Measurements from ENCODE around the gene WDFY4. TPM values are rescaled to one million over a fixed set of nuclear protein-coding genes. Genes with fewer than 3 reads are reported as not detected.

The WDFY4 gene
- total and polyA plus RNA-seq, 2 of the 13 experiments (the other 11 are each of a cell fraction or from before 2014, with no cell fraction given): not detected

DNA sequence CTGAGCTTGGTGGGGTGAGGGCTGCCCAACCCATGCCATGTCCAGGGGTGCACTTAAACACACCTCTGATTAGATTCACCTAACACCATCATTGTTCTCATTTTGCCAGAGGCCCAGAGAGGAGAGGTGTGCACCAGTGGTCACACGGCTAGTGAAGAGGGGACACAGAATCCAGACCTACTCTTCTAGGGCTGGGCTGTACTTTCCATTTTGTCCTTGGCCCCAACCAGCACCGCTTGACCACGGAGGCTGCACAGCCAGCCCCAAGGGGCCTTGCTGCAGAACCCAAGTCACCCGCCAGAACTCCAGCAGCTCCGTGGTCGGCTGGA, 246 bp upstream of the WDFY4 start:
- CTCF ChIA-PET (ENCODE audit: low intra/inter-chr PET ratio, low total read pairs): no interaction called here
- no peak overlapping the region for H3K4me2 ChIP-seq (ENCODE audit: low read depth, low read length)
- POLR2A ChIA-PET: no interaction called here
- no peaks in the 10 kb centered on the region for H4K20me1 ChIP-seq (ENCODE audit: insufficient read depth, low read length)
- no TSS peak for BruUV-seq (replicated peaks)
- FAIRE-seq: no peak
- no peak for DNase-seq (ENCODE audit: low spot score)
- no peaks in the 10 kb centered on the region for H3K79me2 ChIP-seq (ENCODE audit: insufficient read depth, low read length)
- 0% methylated on average over 1 of the region's 6 CpGs for WGBS (ENCODE audit: low lambda C conversion rate)
- no peak for TF ChIP-seq FOSL2 (CRISPR knock-in tag; IDR thresholded peaks at IDR 0.05)
- no peak for TF ChIP-seq XBP1 (CRISPR knock-in tag; IDR thresholded peaks at IDR 0.05)
- no peak for TF ChIP-seq RBM39 (IDR thresholded peaks at IDR 0.05; ENCODE audit: low read depth, low read length, poor library complexity, severe bottlenecking)
- no peak for ATAC-seq
- H3K9me3 ChIP-seq (ENCODE audit: low read length): no peaks in the 10 kb centered on the region
- H3K27me3 ChIP-seq (ENCODE audit: control insufficient read depth in 1 of 2, insufficient read depth in 2 of 2, low read length in 2 of 2): peaks cover 0 to 8% of the 10 kb centered on the region in 2 experiments; a peak in 1 of 5 replicates
- no peaks in the 10 kb centered on the region for H3K4me1 ChIP-seq (ENCODE audit: insufficient read depth, low read length)
- no peak overlapping the region for H3K27ac ChIP-seq (ENCODE audit: extremely low read length, insufficient read depth, low read length)
- H2AFZ ChIP-seq (ENCODE audit: low read length): no peak overlapping the region
- in situ Hi-C loops (cut with HindIII; ENCODE audit: extremely low pct_ligation_motif_present, low pct_unique_long_range_greater_than_20kb): no loop called here
- H3K9ac ChIP-seq (ENCODE audit: insufficient read depth, low read depth, low read length): no peak overlapping the region
- no peak overlapping the region for H3K4me3 ChIP-seq (replicated peaks in 1 of 3; ENCODE audit: insufficient read depth in 1 of 3, low read depth in 2 of 3, low read length in 3 of 3)
- H3K36me3 ChIP-seq (replicated peaks in 1 of 2; ENCODE audit: control insufficient read depth in 1 of 2, insufficient read depth in 2 of 2, low read length in 2 of 2): no peaks in the 10 kb centered on the region
- intact Hi-C loops (cut with micrococcal nuclease; ENCODE audit: unreplicated experiment): no loop called here

DNA sequence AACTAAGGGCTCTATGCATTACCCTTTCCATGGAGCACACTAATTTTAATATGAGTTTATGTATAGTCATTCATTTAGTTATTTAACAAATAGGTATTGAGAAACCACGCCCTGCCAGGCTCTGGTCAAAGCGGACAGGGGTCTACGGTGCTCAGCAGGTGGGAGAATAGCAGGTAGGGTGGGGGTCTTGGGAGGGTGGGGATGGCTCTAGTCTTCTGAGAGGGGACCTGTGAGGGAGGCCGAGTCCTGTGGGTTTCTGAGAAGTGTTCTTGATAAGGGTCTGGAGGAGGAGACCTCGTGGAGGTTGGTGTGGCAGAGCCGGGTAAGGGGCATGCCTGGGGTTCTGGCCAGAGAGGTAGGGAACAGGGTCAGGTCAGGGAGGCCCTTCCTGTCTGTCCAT, 1.1 kb downstream of the WDFY4 start:
- peaks cover 0 to 8% of the 10 kb centered on the region in 2 experiments; a peak in 1 of 5 replicates for H3K27me3 ChIP-seq (ENCODE audit: control insufficient read depth in 1 of 2, insufficient read depth in 2 of 2, low read length in 2 of 2)
- no peaks in the 10 kb centered on the region for H4K20me1 ChIP-seq (ENCODE audit: insufficient read depth, low read length)
- H2AFZ ChIP-seq (ENCODE audit: low read length): no peak overlapping the region
- no peak overlapping the region for H3K4me2 ChIP-seq (ENCODE audit: low read depth, low read length)
- H3K9ac ChIP-seq (ENCODE audit: insufficient read depth, low read depth, low read length): no peak overlapping the region
- DNase-seq (ENCODE audit: low spot score) (no peak), FAIRE-seq (no peak), ATAC-seq (no peak)
- H3K4me3 ChIP-seq (replicated peaks in 1 of 3; ENCODE audit: insufficient read depth in 1 of 3, low read depth in 2 of 3, low read length in 3 of 3): no peak overlapping the region
- CTCF ChIA-PET (ENCODE audit: low intra/inter-chr PET ratio, low total read pairs): no interaction called here
- POLR2A ChIA-PET: no interaction called here
- no peaks in the 10 kb centered on the region for H3K79me2 ChIP-seq (ENCODE audit: insufficient read depth, low read length)
- intact Hi-C loops (cut with micrococcal nuclease; ENCODE audit: unreplicated experiment): no loop called here
- H3K4me1 ChIP-seq (ENCODE audit: insufficient read depth, low read length): no peaks in the 10 kb centered on the region
- H3K27ac ChIP-seq (ENCODE audit: extremely low read length, insufficient read depth, low read length): no peak overlapping the region
- in situ Hi-C loops (cut with HindIII; ENCODE audit: extremely low pct_ligation_motif_present, low pct_unique_long_range_greater_than_20kb): no loop called here
- WGBS (ENCODE audit: low lambda C conversion rate): 14% methylated on average over 6 of the region's 6 CpGs
- no peaks in the 10 kb centered on the region for H3K9me3 ChIP-seq (ENCODE audit: low read length)
- no peaks in the 10 kb centered on the region for H3K36me3 ChIP-seq (replicated peaks in 1 of 2; ENCODE audit: control insufficient read depth in 1 of 2, insufficient read depth in 2 of 2, low read length in 2 of 2)
- no TSS peak for BruUV-seq (replicated peaks)
- no peak for TF ChIP-seq SKI (IDR thresholded peaks at IDR 0.05; ENCODE audit: partially characterized antibody)
- TF ChIP-seq, protein P1, sequence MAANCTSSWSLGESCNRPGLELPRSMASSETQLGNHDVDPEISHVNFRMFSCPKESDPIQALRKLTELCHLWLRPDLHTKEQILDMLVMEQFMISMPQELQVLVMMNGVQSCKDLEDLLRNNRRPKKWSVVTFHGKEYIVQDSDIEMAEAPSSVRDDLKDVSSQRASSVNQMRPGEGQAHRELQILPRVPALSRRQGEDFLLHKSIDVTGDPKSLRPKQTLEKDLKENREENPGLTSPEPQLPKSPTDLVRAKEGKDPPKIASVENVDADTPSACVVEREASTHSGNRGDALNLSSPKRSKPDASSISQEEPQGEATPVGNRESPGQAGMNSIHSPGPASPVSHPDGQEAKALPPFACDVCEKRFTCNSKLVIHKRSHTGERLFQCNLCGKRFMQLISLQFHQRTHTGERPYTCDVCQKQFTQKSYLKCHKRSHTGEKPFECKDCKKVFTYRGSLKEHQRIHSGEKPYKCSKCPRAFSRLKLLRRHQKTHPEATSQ (CRISPR knock-in tag; IDR thresholded peaks at IDR 0.05; ENCODE audit: borderline replicate concordance): no peak
- TF ChIP-seq FOXA3 (CRISPR knock-in tag; IDR thresholded peaks at IDR 0.05): no peak
- TF ChIP-seq, protein P2, sequence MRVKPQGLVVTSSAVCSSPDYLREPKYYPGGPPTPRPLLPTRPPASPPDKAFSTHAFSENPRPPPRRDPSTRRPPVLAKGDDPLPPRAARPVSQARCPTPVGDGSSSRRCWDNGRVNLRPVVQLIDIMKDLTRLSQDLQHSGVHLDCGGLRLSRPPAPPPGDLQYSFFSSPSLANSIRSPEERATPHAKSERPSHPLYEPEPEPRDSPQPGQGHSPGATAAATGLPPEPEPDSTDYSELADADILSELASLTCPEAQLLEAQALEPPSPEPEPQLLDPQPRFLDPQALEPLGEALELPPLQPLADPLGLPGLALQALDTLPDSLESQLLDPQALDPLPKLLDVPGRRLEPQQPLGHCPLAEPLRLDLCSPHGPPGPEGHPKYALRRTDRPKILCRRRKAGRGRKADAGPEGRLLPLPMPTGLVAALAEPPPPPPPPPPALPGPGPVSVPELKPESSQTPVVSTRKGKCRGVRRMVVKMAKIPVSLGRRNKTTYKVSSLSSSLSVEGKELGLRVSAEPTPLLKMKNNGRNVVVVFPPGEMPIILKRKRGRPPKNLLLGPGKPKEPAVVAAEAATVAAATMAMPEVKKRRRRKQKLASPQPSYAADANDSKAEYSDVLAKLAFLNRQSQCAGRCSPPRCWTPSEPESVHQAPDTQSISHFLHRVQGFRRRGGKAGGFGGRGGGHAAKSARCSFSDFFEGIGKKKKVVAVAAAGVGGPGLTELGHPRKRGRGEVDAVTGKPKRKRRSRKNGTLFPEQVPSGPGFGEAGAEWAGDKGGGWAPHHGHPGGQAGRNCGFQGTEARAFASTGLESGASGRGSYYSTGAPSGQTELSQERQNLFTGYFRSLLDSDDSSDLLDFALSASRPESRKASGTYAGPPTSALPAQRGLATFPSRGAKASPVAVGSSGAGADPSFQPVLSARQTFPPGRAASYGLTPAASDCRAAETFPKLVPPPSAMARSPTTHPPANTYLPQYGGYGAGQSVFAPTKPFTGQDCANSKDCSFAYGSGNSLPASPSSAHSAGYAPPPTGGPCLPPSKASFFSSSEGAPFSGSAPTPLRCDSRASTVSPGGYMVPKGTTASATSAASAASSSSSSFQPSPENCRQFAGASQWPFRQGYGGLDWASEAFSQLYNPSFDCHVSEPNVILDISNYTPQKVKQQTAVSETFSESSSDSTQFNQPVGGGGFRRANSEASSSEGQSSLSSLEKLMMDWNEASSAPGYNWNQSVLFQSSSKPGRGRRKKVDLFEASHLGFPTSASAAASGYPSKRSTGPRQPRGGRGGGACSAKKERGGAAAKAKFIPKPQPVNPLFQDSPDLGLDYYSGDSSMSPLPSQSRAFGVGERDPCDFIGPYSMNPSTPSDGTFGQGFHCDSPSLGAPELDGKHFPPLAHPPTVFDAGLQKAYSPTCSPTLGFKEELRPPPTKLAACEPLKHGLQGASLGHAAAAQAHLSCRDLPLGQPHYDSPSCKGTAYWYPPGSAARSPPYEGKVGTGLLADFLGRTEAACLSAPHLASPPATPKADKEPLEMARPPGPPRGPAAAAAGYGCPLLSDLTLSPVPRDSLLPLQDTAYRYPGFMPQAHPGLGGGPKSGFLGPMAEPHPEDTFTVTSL (CRISPR knock-in tag; IDR thresholded peaks at IDR 0.05; ENCODE audit: borderline replicate concordance): no peak
- no peak for TF ChIP-seq ZC3H13 (CRISPR knock-in tag; IDR thresholded peaks at IDR 0.05)
- no peak for TF ChIP-seq BRD4 (CRISPR knock-in tag; IDR thresholded peaks at IDR 0.05)
- TF ChIP-seq HDAC6 (IDR thresholded peaks at IDR 0.05; ENCODE audit: low read depth, low read length): no peak
- TF ChIP-seq U2AF2 (IDR thresholded peaks at IDR 0.05; ENCODE audit: low read depth, low read length): no peak
- no peak for TF ChIP-seq ZFP1 (CRISPR knock-in tag; IDR thresholded peaks at IDR 0.05)
- TF ChIP-seq SALL2 (CRISPR knock-in tag; IDR thresholded peaks at IDR 0.05): no peak
- no peak for TF ChIP-seq ZNF572 (CRISPR knock-in tag; IDR thresholded peaks at IDR 0.05)

Measured in HepG2 (cell line).